Epidermal melanocyte (primary cell): ENCODE results near the gene GATC.

Experiments
- DNase-seq: peaks from one replicate; pipeline ENCODE4 v3.0.0; 2011; ENCODE audit warnings: low spot score; ENCODE audit not compliant: insufficient read length

GATC gene

DNA sequence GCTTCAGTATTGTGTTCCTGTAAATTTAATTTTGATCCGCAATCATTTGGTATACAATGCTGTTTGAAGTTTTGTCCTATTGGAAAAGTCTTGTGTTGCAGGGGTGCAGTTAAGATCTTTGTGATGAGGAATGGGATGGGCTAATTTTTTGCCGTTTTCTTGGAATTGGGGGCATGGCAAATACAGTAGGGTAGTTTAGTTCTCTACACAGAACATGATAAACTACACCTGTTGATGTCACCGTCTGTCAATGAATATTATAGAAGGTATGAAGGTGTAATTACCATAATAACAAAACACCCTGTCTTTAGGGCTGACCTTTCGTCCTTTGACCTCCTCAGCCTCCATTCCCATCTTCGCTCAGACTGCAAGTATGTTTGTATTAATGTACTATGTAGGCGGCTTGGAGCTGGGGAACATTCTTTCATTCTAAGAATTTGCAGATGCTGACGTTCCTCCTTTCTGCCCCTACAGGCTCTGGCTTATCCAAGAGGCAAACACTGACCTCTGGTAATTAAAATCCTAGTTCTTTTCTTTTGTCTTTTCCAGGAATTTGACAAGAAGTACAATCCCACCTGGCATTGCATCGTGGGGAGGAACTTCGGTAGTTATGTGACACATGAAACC, 51.4 kb downstream of the GATC start:
- no peak for DNase-seq

- no peak for DNase-seq
Measured at GRCh38 chr12:120498870-120499515, 52.7 kb downstream of the GATC start.

DNA sequence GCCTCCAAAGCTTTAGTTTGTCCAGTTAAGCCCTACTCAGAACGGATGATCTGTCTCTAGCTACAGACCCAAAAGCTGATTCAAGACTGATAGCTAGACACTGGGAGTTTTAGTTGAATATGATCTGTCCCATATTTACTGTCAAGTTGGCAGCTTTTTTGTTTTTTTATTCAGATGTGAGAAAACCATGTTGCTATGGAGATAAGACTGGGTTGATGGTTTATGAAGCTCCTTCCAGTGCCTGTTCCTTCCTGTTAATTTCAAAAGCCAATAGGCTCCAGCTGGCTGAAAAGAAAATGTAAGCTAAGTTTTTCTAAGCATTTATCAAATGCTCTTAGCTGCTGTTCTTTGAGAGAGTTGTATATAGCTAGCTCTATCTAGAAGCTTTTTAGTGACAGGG, 54.3 kb downstream of the GATC start:
- DNase-seq: no peak

DNA sequence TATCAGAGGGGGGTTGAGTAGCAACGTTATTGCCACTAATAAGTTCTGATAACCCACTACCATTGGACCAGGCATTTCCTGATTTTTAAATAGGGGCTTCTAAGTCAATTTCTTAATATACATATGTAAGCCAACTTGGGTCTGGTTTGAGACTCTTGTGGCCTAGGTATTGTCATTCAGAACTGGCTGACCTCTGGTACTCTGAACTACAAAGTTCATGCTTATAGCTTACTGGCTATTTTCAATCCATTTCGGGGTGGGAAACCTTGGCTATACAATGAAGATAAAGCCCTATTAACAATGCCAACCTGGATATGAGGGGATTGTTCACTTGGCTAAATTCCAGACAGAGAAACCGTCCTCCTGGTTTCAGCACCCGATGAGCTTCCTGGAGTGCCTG, 58.3 kb downstream of the GATC start:
- no peak for DNase-seq

- no peak for DNase-seq
Measured at GRCh38 chr12:120508537-120508936, 62.3 kb downstream of the GATC start.
